HCT116 (cell line): ENCODE measurements around the gene TNIK. TPM values are rescaled to one million over a fixed set of nuclear protein-coding genes. Genes with fewer than 3 reads are reported as not detected.

Experiments
- ATAC-seq: fragments of 200-7000 bp; cut with Tn5 transposase; 2 replicates; pipeline ENCODE4 v1.9.1; 2020; ENCODE audit warnings: mild to moderate bottlenecking, moderate library complexity
- BruUV-seq: library from RNA; stranded (reverse); fragments of 400-500 nt; replicated peaks from 2 replicates; lab custom pipeline; 2021; lab: Mats Ljungman, UMichigan
- CTCF ChIA-PET: fragments of 300-600 bp; sonication (Branson Sonifier 250); formaldehyde crosslinking; loops from one replicate; lab custom pipeline; 2021; ENCODE audit warnings: antibody characterized with exemption; lab: Charles Lee
- POLR2A ChIA-PET: fragments of 300-600, 350-600 bp; sonication (Branson Sonifier 250); formaldehyde crosslinking; loops from one replicate; lab custom pipeline; 2021; ENCODE audit warnings: antibody characterized with exemption; lab: Charles Lee
- RAD21 ChIA-PET, 2 experiments: fragments of 300-600 bp; sonication (Branson Sonifier 250); formaldehyde crosslinking; loops; one replicate each; lab custom pipeline; 2023; ENCODE audit warnings: low total read pairs in 2 of 2; ENCODE audit not compliant: uncharacterized antibody in 2 of 2, unreplicated experiment in 2 of 2, low non-redundant PET in 1 of 2; lab: Charles Lee
- DNase-seq: peaks from one replicate; pipeline ENCODE4 v3.0.0-alpha.2; 2010; ENCODE audit warnings: low read depth, low spot score
- H2AFZ ChIP-seq: fragments of 200-600 bp; shearing (Covaris generic), sonication (generic); 2 replicates; pipeline ENCODE4 v1.6.1; 2017; ENCODE audit warnings: low read depth, mixed run types, mixed read lengths, antibody characterized with exemption, low read length; ENCODE audit not compliant: poor library complexity, severe bottlenecking
- H3K27ac ChIP-seq: 2 replicates; pipeline ENCODE4 v1.5.1; 2012; ENCODE audit warnings: low read depth, low read length
- H3K27me3 ChIP-seq: fragments of 200-600 bp; sonication (generic); 2 replicates; pipeline ENCODE4 v1.6.1; 2016; ENCODE audit warnings: mixed run types, low read length, mixed read lengths; ENCODE audit not compliant: insufficient read depth
- H3K36me3 ChIP-seq, 2 experiments: fragments of 200-500 bp in 1 of 2; fragments of 200-600 bp in 1 of 2; sonication (Bioruptor generic) in 1 of 2; sonication (generic) in 1 of 2; 2 replicates each; pipeline versions ENCODE4 v1.5.1 to v1.6.1; 2014 to 2016; ENCODE audit warnings: low read length in 2 of 2, inconsistent platforms in 1 of 2, mixed read lengths in 1 of 2, mixed run types in 1 of 2; ENCODE audit not compliant: insufficient read depth in 2 of 2, control insufficient read depth in 1 of 2
- H3K4me1 ChIP-seq, 2 experiments: fragments of 200-600 bp in 1 of 2; sonication (generic) in 1 of 2; 2 replicates each; pipeline versions ENCODE4 v1.5.1 to v1.6.1; 2012 to 2017; ENCODE audit warnings: low read length in 2 of 2, inconsistent platforms in 1 of 2, mild to moderate bottlenecking in 1 of 2, mixed read lengths in 1 of 2, mixed run types in 1 of 2, moderate library complexity in 1 of 2; ENCODE audit not compliant: insufficient read depth in 2 of 2, control insufficient read depth in 1 of 2
- H3K4me2 ChIP-seq: fragments of 200-600 bp; sonication (generic); 2 replicates; pipeline ENCODE4 v1.6.1; 2017; ENCODE audit warnings: mixed run types, low read length, mixed read lengths
- H3K4me3 ChIP-seq, 2 experiments: fragments of 200-600 bp in 1 of 2; sonication (generic) in 1 of 2; replicated peaks in 1 of 2; 2 replicates each; pipeline ENCODE4 v1.5.1; 2011 to 2016; ENCODE audit warnings: low read length in 2 of 2, control low read depth in 1 of 2, low read depth in 1 of 2, mild to moderate bottlenecking in 1 of 2, mixed read lengths in 1 of 2, mixed run types in 1 of 2
- H3K79me2 ChIP-seq: fragments of 200-600 bp; sonication (generic); 2 replicates; pipeline ENCODE4 v1.6.1; 2017; ENCODE audit warnings: mild to moderate bottlenecking, mixed run types, low read length, moderate library complexity, mixed read lengths; ENCODE audit not compliant: insufficient read depth
- H3K9ac ChIP-seq: fragments of 200-600 bp; sonication (generic); 2 replicates; pipeline ENCODE4 v1.6.1; 2016; ENCODE audit warnings: low read length, mixed read lengths
- H3K9me2 ChIP-seq: fragments of 200-600 bp; sonication (generic), shearing (Covaris generic); 2 replicates; pipeline ENCODE4 v1.6.1; 2017; ENCODE audit warnings: mixed run types, mild to moderate bottlenecking, moderate library complexity; ENCODE audit not compliant: insufficient read depth
- H3K9me3 ChIP-seq, 2 experiments: fragments of 200-500 bp in 1 of 2; fragments of 200-600 bp in 1 of 2; sonication (Bioruptor generic) in 1 of 2; sonication (generic) in 1 of 2; 2 replicates each; pipeline ENCODE4 v1.6.1; 2014 to 2017; ENCODE audit warnings: low read length in 2 of 2, mixed read lengths in 2 of 2, inconsistent platforms in 1 of 2, low read depth in 1 of 2, mild to moderate bottlenecking in 1 of 2, mixed run types in 1 of 2, moderate library complexity in 1 of 2; ENCODE audit not compliant: control insufficient read depth in 1 of 2, insufficient read depth in 1 of 2
- H4K20me1 ChIP-seq: fragments of 200-600 bp; sonication (generic), shearing (Covaris generic); 2 replicates; pipeline ENCODE4 v1.6.1; 2017; ENCODE audit warnings: mixed run types, mild to moderate bottlenecking, moderate library complexity; ENCODE audit not compliant: insufficient read depth
- FOSL1 ChIP-seq: IDR thresholded peaks from 2 replicates; pipeline ENCODE4 v1.6.1; 2012; ENCODE audit warnings: low read depth
- POLR2A ChIP-seq: IDR thresholded peaks from 2 replicates; pipeline ENCODE4 v1.7.0; 2011; ENCODE audit warnings: borderline replicate concordance; ENCODE audit not compliant: insufficient read depth, insufficient read length; ENCODE audit errors: extremely low read depth
- REST ChIP-seq: IDR thresholded peaks from 2 replicates; pipeline ENCODE4 v1.6.1; 2012; ENCODE audit warnings: low read depth
- SRF ChIP-seq: IDR thresholded peaks from 2 replicates; pipeline ENCODE4 v1.6.1; 2012; ENCODE audit warnings: low read depth
- TCF7L2 ChIP-seq: IDR thresholded peaks from 2 replicates; pipeline ENCODE4 v1.7.0; 2011; ENCODE audit warnings: borderline replicate concordance, inconsistent platforms; ENCODE audit not compliant: insufficient read depth, insufficient read length; ENCODE audit errors: extremely low read depth
- ZFX ChIP-seq: fragments of 450-650 bp; IDR thresholded peaks from 2 replicates; pipeline ENCODE4 v1.6.1; 2017
- intact Hi-C: fragments of 100-400 bp; cut with micrococcal nuclease; formaldehyde crosslinking; loops from 2 replicates; pipeline ENCODE4 v1.10.0; 2022
- total RNA-seq: library from RNA; stranded (reverse); gene quantifications from one replicate; pipeline ENCODE4 v1.2.1, GENCODE V29; 2021; ENCODE audit not compliant: unreplicated experiment
- TF ChIP-seq, protein P1 (sequence below), 3 experiments: fragments of 200-600 bp in 1 of 3; sonication (generic) in 1 of 3; IDR thresholded peaks in 2 of 3; conservative IDR thresholded peaks in 1 of 3; 2 replicates each; pipeline ENCODE4 v1.5.1; 2012 to 2017; ENCODE audit warnings: low read depth in 2 of 3, low read length in 2 of 3, antibody characterized with exemption in 1 of 3, borderline replicate concordance in 1 of 3, control low read depth in 1 of 3, mild to moderate bottlenecking in 1 of 3, mixed read lengths in 1 of 3, mixed run types in 1 of 3, moderate library complexity in 1 of 3; ENCODE audit not compliant: insufficient read depth in 1 of 3

Gene TNIK
- total RNA-seq, 1 experiment from 2014 or later: 24.1 TPM

- TF ChIP-seq, protein P1, sequence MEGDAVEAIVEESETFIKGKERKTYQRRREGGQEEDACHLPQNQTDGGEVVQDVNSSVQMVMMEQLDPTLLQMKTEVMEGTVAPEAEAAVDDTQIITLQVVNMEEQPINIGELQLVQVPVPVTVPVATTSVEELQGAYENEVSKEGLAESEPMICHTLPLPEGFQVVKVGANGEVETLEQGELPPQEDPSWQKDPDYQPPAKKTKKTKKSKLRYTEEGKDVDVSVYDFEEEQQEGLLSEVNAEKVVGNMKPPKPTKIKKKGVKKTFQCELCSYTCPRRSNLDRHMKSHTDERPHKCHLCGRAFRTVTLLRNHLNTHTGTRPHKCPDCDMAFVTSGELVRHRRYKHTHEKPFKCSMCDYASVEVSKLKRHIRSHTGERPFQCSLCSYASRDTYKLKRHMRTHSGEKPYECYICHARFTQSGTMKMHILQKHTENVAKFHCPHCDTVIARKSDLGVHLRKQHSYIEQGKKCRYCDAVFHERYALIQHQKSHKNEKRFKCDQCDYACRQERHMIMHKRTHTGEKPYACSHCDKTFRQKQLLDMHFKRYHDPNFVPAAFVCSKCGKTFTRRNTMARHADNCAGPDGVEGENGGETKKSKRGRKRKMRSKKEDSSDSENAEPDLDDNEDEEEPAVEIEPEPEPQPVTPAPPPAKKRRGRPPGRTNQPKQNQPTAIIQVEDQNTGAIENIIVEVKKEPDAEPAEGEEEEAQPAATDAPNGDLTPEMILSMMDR (IDR thresholded peaks at IDR 0.05 in 2 of 3, conservative IDR thresholded peaks at IDR 0.05 in 1 of 3; ENCODE audit: borderline replicate concordance in 1 of 3, insufficient read depth in 1 of 3, low read depth in 2 of 3, low read length in 2 of 3): no peak
Observed at GRCh38 chr3:171481011-171481410, 20.8 kb upstream of the TNIK start (continued).

DNA sequence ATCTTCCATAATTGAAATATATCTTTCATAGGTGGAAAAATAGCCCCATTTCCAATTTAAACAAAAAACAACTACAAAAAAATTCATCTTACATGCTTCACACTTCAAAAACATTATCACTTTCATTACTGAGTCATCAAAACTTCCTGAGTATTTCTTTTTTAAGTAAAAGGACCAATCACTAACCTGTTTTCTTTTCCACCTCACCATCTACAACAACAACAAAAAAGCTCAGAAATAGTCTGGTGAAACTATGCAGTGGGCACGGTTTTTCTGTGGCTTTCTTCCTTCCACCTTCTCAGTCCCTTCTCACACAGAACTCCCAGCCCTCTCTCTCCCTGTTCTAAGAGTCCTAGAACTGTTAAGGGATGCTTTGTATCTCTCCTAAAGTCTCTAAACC is 20.3 kb upstream of the TNIK start:
- Histone ChIP-seq H3K9me2 (no peaks in the 10 kb centered on the region), H3K27ac (no peak overlapping the region), H3K36me3 (no peaks in the 10 kb centered on the region), H3K4me3 (no peak overlapping the region), H3K4me1 (no peaks in the 10 kb centered on the region), H3K79me2 (no peaks in the 10 kb centered on the region), H3K9ac (no peak overlapping the region)
- intact Hi-C loops: no loop called here
- DNase-seq: no peak
- BruUV-seq: no TSS peak
- RAD21 ChIA-PET: no interaction called here
- no peak for TF ChIP-seq ZFX
- TF ChIP-seq REST: no peak
- TF ChIP-seq FOSL1: no peak
- TF ChIP-seq POLR2A: no peak
- TF ChIP-seq TCF7L2: no peak
- no peak for TF ChIP-seq SRF
- TF ChIP-seq, all 23 proteins: peak for 0
- no peak overlapping the region for H2AFZ ChIP-seq
- no peaks in the 10 kb centered on the region for H3K9me3 ChIP-seq
- POLR2A ChIA-PET: no interaction called here
- H4K20me1 ChIP-seq: no peaks in the 10 kb centered on the region
- CTCF ChIA-PET: no interaction called here
- no peak overlapping the region for H3K4me2 ChIP-seq
- no peaks in the 10 kb centered on the region for H3K27me3 ChIP-seq
- ATAC-seq: no peak
